Ascending aorta (tissue), 2 donors: ENCODE results near the gene OR8A1. TPM values are rescaled to one million over a fixed set of nuclear protein-coding genes. Genes with fewer than 3 reads are reported as not detected.
"Not testable (repeated sequence)": the region's sequence is repeated elsewhere in the genome, so short reads cannot be mapped to it uniquely, and the experiment has no call there.

Source experiments
- DNase-seq, 2 donors: peaks; one replicate each; pipeline ENCODE4 v3.0.0-alpha.2; 2019; ENCODE audit warnings: low spot score in 2 of 2
- H3K27ac ChIP-seq, 2 donors: fragments of 200-600 bp; sonication (generic); one replicate each; pipeline ENCODE4 v1.5.1; 2016 to 2017; ENCODE audit warnings: mild to moderate bottlenecking in 1 of 2
- H3K27me3 ChIP-seq: fragments of 200-600 bp; sonication (generic); one replicate; pipeline ENCODE4 v1.5.1; 2017
- H3K36me3 ChIP-seq, 2 donors: fragments of 200-600 bp; sonication (generic); one replicate each; pipeline ENCODE4 v1.5.1; 2016
- H3K4me1 ChIP-seq, 2 donors: fragments of 200-600 bp; sonication (generic); one replicate each; pipeline ENCODE4 v1.5.1; 2016 to 2017; ENCODE audit warnings: mild to moderate bottlenecking in 1 of 2
- H3K4me3 ChIP-seq, 2 donors: fragments of 200-600 bp; sonication (generic); one replicate each; pipeline ENCODE4 v1.5.1; 2016 to 2017; ENCODE audit warnings: mild to moderate bottlenecking in 1 of 2
- H3K9me3 ChIP-seq, 2 donors: fragments of 200-600 bp; sonication (generic); one replicate each; pipeline ENCODE4 v1.5.1; 2016
- intact Hi-C: fragments of 100-400 bp; cut with DNase I; formaldehyde crosslinking; loops from one replicate; pipeline ENCODE4 v1.15.1; 2023
- total RNA-seq: library from RNA; depleted of rRNA; stranded (reverse); fragments of >200 nt; gene quantifications from one replicate; pipeline ENCODE4 v1.1.0, GENCODE V29; 2016
- TF ChIP-seq, protein P1 (sequence below), 3 experiments: fragments of 200-600 bp in 2 of 3; fragments of 450-650 bp in 1 of 3; sonication (generic) in 2 of 3; IDR thresholded peaks; one replicate each; pipeline ENCODE4 v1.5.1; 2016 to 2019; ENCODE audit warnings: antibody characterized with exemption in 3 of 3, mild to moderate bottlenecking in 1 of 3, moderate library complexity in 1 of 3

Gene OR8A1
- total RNA-seq, 1 donor from 2014 or later: not detected

DNA sequence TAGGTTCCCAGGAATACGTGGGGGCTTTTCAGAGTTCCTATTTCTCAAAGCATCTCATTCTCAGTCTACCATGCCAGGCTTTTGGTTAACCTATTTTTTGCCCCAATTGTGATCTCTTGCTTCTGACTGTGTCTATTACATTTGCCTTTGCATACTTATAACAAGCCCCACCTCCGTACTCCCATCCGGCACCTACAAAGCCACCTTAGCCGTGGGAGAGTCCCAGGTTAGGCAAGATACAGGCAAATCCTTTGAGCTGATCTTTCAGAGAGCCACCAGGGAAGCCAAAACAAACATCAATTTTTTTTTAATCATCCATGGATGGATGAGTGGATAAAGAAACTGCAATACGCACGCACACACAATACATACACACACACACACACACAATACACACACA, 22.8 kb downstream of the OR8A1 start:
- intact Hi-C loops: no loop called here
- H3K27me3 ChIP-seq: no peaks in the 10 kb centered on the region

DNA sequence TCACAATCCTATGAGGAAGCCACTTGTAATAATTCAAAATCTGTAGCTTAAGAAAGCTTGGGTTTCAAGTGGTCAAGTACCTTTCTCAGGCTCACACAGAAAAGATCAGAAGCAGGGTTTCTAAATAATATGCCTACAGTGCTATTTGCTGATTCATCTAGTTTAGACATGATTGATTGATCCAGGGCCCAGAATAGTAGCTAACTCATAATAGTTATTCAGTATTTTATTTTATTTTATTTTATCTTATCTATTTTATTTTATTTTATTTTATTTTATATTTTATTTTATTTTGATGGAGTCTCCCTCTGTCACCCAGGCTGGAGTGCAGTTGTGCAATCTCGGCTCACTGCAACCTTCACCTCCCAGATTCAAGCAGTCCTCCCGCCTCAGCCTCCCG, 25.5 kb downstream of the OR8A1 start:
- Histone ChIP-seq H3K36me3 (no peaks in the 10 kb centered on the region), H3K9me3 (no peaks in the 10 kb centered on the region), H3K4me3 (no peak overlapping the region), H3K27me3 (no peaks in the 10 kb centered on the region), H3K27ac (no peak overlapping the region), H3K4me1 (no peaks in the 10 kb centered on the region)
- TF ChIP-seq, protein P1, sequence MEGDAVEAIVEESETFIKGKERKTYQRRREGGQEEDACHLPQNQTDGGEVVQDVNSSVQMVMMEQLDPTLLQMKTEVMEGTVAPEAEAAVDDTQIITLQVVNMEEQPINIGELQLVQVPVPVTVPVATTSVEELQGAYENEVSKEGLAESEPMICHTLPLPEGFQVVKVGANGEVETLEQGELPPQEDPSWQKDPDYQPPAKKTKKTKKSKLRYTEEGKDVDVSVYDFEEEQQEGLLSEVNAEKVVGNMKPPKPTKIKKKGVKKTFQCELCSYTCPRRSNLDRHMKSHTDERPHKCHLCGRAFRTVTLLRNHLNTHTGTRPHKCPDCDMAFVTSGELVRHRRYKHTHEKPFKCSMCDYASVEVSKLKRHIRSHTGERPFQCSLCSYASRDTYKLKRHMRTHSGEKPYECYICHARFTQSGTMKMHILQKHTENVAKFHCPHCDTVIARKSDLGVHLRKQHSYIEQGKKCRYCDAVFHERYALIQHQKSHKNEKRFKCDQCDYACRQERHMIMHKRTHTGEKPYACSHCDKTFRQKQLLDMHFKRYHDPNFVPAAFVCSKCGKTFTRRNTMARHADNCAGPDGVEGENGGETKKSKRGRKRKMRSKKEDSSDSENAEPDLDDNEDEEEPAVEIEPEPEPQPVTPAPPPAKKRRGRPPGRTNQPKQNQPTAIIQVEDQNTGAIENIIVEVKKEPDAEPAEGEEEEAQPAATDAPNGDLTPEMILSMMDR (IDR thresholded peaks at IDR 0.05): no peak
- intact Hi-C loops: no loop called here
- no peak for DNase-seq

More for the DNA sequence above, 22.8 kb downstream of the OR8A1 start:
- Histone ChIP-seq H3K36me3 (no peaks in the 10 kb centered on the region), H3K4me3 (no peak overlapping the region), H3K4me1 (no peaks in the 10 kb centered on the region), H3K27ac (no peak overlapping the region), H3K9me3 (no peaks in the 10 kb centered on the region)
- TF ChIP-seq, protein P1 (IDR thresholded peaks at IDR 0.05): no peak
- no peak for DNase-seq

DNA sequence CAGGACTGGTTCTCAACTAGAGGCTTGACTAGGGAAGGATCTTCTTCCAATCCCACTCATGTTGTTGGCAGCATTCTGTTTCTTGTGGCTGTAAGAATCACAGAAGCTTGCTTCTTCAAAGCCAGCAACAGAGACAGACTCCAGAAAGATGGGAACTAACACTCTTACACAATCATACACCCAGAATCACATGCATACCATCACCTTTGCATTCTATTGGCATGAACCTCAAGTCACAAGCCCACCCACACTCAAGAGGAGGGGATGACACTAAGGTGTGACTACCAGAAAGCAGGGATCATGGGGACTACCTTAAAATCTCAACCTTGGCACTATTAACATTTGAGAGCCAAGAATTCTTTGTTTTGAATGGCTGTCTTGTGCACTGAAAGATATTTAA, 27.8 kb downstream of the OR8A1 start:
- H3K27ac ChIP-seq: no peak overlapping the region
- TF ChIP-seq, protein P1 (IDR thresholded peaks at IDR 0.05): no peak
- DNase-seq: no peak

DNA sequence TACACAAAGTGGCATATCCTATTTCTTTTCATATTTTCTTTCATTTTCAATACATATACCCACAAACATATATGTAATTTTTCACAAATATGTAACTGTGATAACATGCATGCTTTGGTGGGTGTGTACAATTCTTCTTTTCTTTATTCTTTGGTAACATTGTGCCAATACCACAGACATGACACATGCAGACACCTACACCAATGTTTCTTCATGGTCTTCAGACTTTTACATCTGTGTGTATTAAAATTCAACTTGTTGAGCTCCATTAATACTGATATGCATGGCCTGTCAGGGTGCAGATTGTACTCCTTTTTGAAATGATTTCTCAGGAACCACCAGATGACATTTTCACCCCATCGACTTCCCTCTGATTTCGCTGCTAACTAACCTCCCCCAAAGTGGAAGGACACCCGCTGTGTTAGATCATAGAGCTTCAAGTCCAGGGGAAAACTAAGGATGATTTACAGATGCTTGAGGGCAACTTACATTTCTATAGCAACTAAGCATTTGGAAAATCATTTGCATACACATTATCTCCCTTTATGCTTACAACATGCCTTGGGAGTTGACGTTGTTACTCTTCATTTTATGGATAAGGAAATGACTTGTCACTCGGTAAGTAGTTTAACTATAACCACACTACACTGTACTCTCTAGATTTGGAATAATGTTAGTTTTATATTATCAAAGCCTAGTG, 31.0 kb downstream of the OR8A1 start:
- Histone ChIP-seq H3K4me1 (no peaks in the 10 kb centered on the region), H3K4me3 (no peak overlapping the region), H3K27ac (no peak overlapping the region), H3K27me3 (no peaks in the 10 kb centered on the region), H3K36me3 (no peaks in the 10 kb centered on the region), H3K9me3 (no peaks in the 10 kb centered on the region)
- intact Hi-C loops: no loop called here
- TF ChIP-seq, protein P1 (IDR thresholded peaks at IDR 0.05): no peak
- DNase-seq: no peak

More for the DNA sequence above, 27.8 kb downstream of the OR8A1 start:
- Histone ChIP-seq H3K9me3 (no peaks in the 10 kb centered on the region), H3K4me1 (no peaks in the 10 kb centered on the region), H3K4me3 (no peak overlapping the region), H3K36me3 (no peaks in the 10 kb centered on the region), H3K27me3 (no peaks in the 10 kb centered on the region)
- intact Hi-C loops: no loop called here

DNA sequence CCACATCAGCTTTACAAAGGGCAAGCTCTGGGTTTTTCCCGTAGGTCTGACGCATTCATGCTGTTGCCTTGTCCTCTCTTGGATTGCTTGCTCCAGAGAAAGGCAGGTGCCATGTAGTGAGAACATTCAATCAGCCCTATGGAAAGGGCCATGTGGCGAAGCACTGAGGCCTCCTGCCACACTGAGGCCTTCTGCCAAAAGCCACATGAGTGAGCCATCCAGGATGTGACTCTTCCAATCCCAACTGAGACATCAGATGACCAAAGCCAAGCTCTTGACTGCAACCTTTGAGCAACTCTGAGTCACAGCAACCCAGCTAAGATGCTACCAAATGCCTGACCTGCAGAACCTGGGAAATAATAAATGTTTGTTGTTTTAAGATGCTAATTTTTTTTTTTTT, 32.4 kb downstream of the OR8A1 start:
- intact Hi-C loops: no loop called here
- Histone ChIP-seq H3K27me3 (no peaks in the 10 kb centered on the region), H3K27ac (no peak overlapping the region), H3K9me3 (no peaks in the 10 kb centered on the region), H3K4me3 (no peak overlapping the region), H3K4me1 (no peaks in the 10 kb centered on the region), H3K36me3 (no peaks in the 10 kb centered on the region)
- TF ChIP-seq, protein P1 (IDR thresholded peaks at IDR 0.05): no peak
- DNase-seq: no peak

DNA sequence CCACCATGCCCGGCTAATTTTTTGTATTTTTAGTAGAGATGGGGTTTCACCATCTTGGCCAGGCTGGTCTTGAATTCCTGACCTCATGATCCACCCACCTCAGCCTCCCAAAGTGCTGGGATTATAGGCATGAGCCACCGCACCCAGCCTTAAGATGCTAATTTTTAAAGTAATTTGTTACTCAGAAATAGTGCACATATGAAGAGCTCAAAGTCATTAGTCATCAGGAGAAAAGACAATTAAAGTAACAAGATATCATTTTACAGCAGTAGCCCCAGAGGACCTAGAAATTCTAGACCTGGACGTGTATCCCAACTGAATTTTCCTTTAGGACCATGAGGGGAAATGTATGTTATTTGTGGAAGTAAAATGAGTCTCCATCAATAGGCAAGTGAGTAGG, 32.9 kb downstream of the OR8A1 start:
- H3K27me3 ChIP-seq, H3K4me3 ChIP-seq, intact Hi-C loops, H3K36me3 ChIP-seq, H3K4me1 ChIP-seq, H3K27ac ChIP-seq, H3K9me3 ChIP-seq, DNase-seq: not testable (repeated sequence)
